Thyroid gland (tissue), 4 donors: ENCODE results near the gene C1orf115. TPM values are rescaled to one million over a fixed set of nuclear protein-coding genes. Genes with fewer than 3 reads are reported as not detected.

ENCODE experiments used
- DNase-seq, 2 donors: peaks; one replicate each; pipeline ENCODE4 v3.0.0-alpha.2; 2019
- H3K27ac ChIP-seq, 3 donors: fragments of 200-600 bp; sonication (generic); 1 replicate in 2 of 3; 2 replicates in 1 of 3; pipeline ENCODE4 v1.5.1; 2016 to 2019; ENCODE audit warnings: mild to moderate bottlenecking in 1 of 3, moderate library complexity in 1 of 3
- H3K27me3 ChIP-seq: fragments of 200-600 bp; sonication (generic); one replicate; pipeline ENCODE4 v1.5.1; 2019
- H3K36me3 ChIP-seq, 2 donors: fragments of 200-600 bp; sonication (generic); one replicate each; pipeline ENCODE4 v1.5.1; 2016 to 2019
- H3K4me1 ChIP-seq, 2 donors: fragments of 200-600 bp; sonication (generic); one replicate each; pipeline ENCODE4 v1.5.1; 2017 to 2019
- H3K4me3 ChIP-seq, 3 donors: fragments of 200-600 bp; sonication (generic); replicated peaks in 1 of 3; 1 replicate in 2 of 3; 2 replicates in 1 of 3; pipeline ENCODE4 v1.5.1; 2016; ENCODE audit warnings: mild to moderate bottlenecking in 1 of 3
- H3K9me3 ChIP-seq: fragments of 200-600 bp; sonication (generic); one replicate; pipeline ENCODE4 v1.5.1; 2017
- CTCF ChIP-seq, 6 experiments: fragments of 200-600 bp in 3 of 6; fragments of 450-650 bp in 3 of 6; sonication (generic) in 3 of 6; IDR thresholded peaks; one replicate each; pipeline ENCODE4 v1.5.1; 2016 to 2019; ENCODE audit warnings: antibody characterized with exemption in 6 of 6, mild to moderate bottlenecking in 2 of 6, inconsistent platforms in 1 of 6, moderate library complexity in 1 of 6
- POLR2A ChIP-seq, 2 donors: fragments of 450-650 bp; IDR thresholded peaks; one replicate each; pipeline ENCODE4 v1.6.1; 2017; ENCODE audit warnings: antibody characterized with exemption in 2 of 2, mild to moderate bottlenecking in 2 of 2, moderate library complexity in 1 of 2
- WGBS, 2 donors: methylation state at CpG; one replicate each; pipeline ENCODE4 v1.1.5; 2017; 5-methylcytosine and 5-hydroxymethylcytosine counted together
- intact Hi-C: fragments of 100-400 bp; cut with DNase I; formaldehyde crosslinking; loops from one replicate; pipeline ENCODE4 v1.15.1; 2023
- total RNA-seq, 4 donors: library from RNA; depleted of rRNA; stranded (reverse); fragments of >200 nt; gene quantifications; one replicate each; pipeline ENCODE4 v1.2.3, GENCODE V29; 2016

Gene C1orf115
- total RNA-seq, 4 donors from 2014 or later: 24.3 to 41.4 (median 31.1) TPM

- Histone ChIP-seq H3K27ac (no peak overlapping the region), H3K36me3 (no peaks in the 10 kb centered on the region), H3K27me3 (no peaks in the 10 kb centered on the region), H3K4me1 (no peaks in the 10 kb centered on the region), H3K9me3 (no peaks in the 10 kb centered on the region), H3K4me3 (no peak overlapping the region)
- no peak for DNase-seq
- intact Hi-C loops: no loop called here
- TF ChIP-seq CTCF (IDR thresholded peaks at IDR 0.05) (no peak), POLR2A (IDR thresholded peaks at IDR 0.05) (no peak)
- WGBS, 2 donors: 78 to 80% methylated on average over 2 of the region's 2 CpGs
These were observed 51.2 kb downstream of the C1orf115 start for GRCh38 chr1:220741349-220741748.

- Histone ChIP-seq H3K27me3 (no peaks in the 10 kb centered on the region), H3K27ac (no peak overlapping the region), H3K4me3 (no peak overlapping the region), H3K36me3 (no peaks in the 10 kb centered on the region), H3K4me1 (no peaks in the 10 kb centered on the region), H3K9me3 (no peaks in the 10 kb centered on the region)
- DNase-seq: no peak
- TF ChIP-seq POLR2A (IDR thresholded peaks at IDR 0.05) (no peak), CTCF (IDR thresholded peaks at IDR 0.05) (no peak)
- intact Hi-C loops: no loop called here
- WGBS, 2 donors: 100% methylated on average over 1 of the region's 1 CpG
These were observed 51.7 kb downstream of the C1orf115 start for GRCh38 chr1:220741825-220742224.

- Histone ChIP-seq H3K27me3 (no peaks in the 10 kb centered on the region), H3K27ac (no peak overlapping the region), H3K36me3 (no peaks in the 10 kb centered on the region), H3K4me3 (no peak overlapping the region), H3K4me1 (peaks cover 4 to 6% of the 10 kb centered on the region in 2 donors), H3K9me3 (no peaks in the 10 kb centered on the region)
- intact Hi-C loops: no loop called here
- 90 to 98% methylated on average over 3 of the region's 3 CpGs for WGBS, 2 donors
- no peak for TF ChIP-seq CTCF (IDR thresholded peaks at IDR 0.05)
- no peak for TF ChIP-seq POLR2A (IDR thresholded peaks at IDR 0.05)
- DNase-seq: no peak
These were observed 52.4 kb downstream of the C1orf115 start for GRCh38 chr1:220742520-220742919.

GRCh38 chr1:220746851-220747250 is 56.7 kb downstream of the C1orf115 start:
- WGBS, 2 donors: 86 to 95% methylated on average over 3 of the region's 3 CpGs
- H3K4me3 ChIP-seq: no peak overlapping the region
- intact Hi-C loops: no loop called here
- H3K27ac ChIP-seq: no peak overlapping the region
- DNase-seq: no peak
- H3K27me3 ChIP-seq: no peaks in the 10 kb centered on the region
- peaks cover 15 to 22% of the 10 kb centered on the region in 2 donors for H3K4me1 ChIP-seq
- no peaks in the 10 kb centered on the region for H3K9me3 ChIP-seq
- TF ChIP-seq POLR2A (IDR thresholded peaks at IDR 0.05) (no peak), CTCF (IDR thresholded peaks at IDR 0.05) (no peak)
- H3K36me3 ChIP-seq: no peaks in the 10 kb centered on the region

GRCh38 chr1:220747437-220748088 is 57.4 kb downstream of the C1orf115 start:
- H3K4me3 ChIP-seq: peak overlapping the region in 2 of 3 donors; percentile 67 to 77
- H3K4me1 ChIP-seq: peaks cover 20 to 28% of the 10 kb centered on the region in 2 donors
- no peaks in the 10 kb centered on the region for H3K36me3 ChIP-seq
- intact Hi-C loops: no loop called here
- 26 to 34% methylated on average over 14 to 18 of the region's 18 CpGs for WGBS, 2 donors
- TF ChIP-seq CTCF (IDR thresholded peaks at IDR 0.05) (peak in 1 of 6 experiments; percentile 19), POLR2A (IDR thresholded peaks at IDR 0.05) (no peak)
- no peak for DNase-seq
- no peaks in the 10 kb centered on the region for H3K9me3 ChIP-seq
- H3K27ac ChIP-seq: peak overlapping the region; percentile 84 to 93 (median 88)
- H3K27me3 ChIP-seq: no peaks in the 10 kb centered on the region
